Cortex of kidney (tissue), 1 donor: ENCODE results near the gene C12orf54.
"Not testable (repeated sequence)": the region's sequence is repeated elsewhere in the genome, so short reads cannot be mapped to it uniquely, and the experiment has no call there.

Experiments
- DNase-seq: peaks from one replicate; lab custom pipeline; 2025; lab: John Stamatoyannopoulos, UW

The C12orf54 gene

DNA sequence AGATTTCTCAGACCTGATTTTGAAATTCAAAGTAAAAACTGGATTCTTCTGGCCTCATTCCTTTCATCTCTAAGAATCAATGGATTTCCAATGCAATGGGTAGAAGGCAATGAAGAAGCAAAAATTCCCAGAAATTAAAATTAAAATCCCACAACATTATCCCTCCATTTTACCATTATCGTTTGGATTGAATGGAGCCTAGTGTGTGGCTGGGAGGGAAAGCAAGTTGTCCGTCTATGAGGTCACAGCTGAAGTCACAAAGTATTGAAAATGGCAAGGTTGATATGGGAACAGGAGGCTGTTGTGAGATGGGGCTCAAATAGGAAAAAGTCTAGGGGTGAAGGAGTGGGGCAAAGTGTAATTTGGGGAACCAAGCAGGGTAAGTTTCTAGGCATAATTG is at the start of gene C12orf54:
Gene C12orf54 (plus strand): TSS at position 301 of the 400 bp plus-strand sequence. CDS start 799 bp downstream, outside the sequence.
- no peak for DNase-seq

DNA sequence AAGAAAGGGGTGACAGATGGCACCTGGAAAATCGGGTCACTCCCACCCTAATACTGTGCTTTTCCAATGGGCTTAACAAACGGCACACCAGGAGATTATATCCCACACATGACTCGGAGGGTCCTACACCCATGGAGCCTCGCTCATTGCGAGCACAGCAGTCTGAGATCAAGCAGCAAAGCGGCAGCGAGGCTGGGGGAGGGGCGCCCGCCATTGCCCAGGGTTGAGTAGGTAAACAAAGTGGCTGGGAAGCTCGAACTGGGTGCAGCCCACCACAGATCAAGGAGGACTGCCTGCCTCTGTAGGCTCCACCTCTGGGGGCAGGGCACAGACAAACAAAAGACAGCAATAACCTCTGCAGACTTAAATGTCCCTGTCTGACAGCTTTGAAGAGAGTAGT is 48.3 kb upstream of the C12orf54 start:
- DNase-seq: not testable (repeated sequence)

DNA sequence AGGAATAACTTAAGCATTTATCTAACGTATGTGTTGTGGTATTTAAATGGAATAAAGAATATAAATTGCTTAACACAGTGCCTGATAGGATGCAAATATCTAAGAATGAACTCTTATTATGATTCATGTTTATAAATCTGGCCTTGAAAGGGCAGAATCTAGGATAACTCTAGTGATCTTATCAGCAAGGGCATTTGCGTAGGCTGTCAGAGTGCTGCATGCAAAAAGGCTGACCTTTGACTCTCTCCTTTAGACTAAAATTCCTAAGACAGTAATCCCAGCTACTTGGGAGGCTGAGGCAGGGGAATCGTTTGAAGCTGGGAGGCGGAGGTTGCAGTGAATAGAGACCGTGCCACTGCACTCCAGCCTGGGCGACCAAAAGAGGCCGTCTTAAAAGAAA is 41.2 kb upstream of the C12orf54 start:
- no peak for DNase-seq

DNA sequence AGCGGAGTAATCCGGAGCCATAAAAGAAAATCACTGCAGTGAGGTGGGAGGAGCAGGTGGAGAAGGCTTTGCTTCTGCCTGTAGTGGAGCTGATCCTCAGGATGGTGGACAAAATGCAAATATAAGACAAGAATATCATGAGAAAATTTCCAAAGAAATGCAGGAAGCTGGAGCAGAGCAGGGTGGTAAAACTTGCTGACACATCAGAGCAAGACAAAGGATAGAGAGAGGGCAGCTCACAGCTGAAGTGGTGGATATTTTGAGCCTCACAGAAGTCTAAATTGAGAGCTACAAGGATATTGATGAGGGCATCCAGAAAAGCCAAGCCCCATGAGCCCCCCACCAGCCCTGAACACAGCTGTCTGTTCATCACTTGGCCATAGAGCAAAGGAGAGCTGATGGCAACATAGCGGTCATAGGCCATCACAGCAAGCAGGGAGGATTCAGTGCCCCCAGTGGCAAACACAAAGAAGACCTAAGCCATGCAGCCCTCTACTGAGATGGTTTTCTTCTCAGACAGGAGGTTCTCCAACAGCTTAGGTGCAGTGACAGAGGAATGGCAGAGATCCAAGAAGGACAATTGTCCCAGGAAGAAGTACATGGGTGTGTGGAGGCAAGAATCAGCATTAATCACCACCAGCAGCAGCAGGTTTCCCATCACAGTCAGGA is 40.0 kb upstream of the C12orf54 start:
- no peak for DNase-seq

DNA sequence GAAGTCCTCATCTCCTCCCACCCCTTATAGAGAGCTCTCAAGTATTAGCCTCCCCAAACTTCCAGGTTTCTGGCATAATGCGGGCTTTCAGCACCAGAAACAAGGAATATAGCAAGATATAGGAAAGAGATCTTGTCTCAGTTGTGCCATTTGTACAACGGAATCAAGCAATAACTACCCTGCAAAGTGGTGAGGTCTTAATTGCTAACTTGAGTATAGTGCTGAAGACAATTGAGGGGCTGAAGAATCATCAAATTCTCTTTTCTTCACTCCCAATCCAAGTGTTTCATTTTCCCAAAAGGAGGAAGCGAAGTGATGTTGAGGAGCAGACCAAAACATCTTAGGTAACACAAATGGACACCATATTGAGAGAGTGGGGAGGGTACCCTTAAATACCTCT is 36.8 kb upstream of the C12orf54 start:
- no peak for DNase-seq

DNA sequence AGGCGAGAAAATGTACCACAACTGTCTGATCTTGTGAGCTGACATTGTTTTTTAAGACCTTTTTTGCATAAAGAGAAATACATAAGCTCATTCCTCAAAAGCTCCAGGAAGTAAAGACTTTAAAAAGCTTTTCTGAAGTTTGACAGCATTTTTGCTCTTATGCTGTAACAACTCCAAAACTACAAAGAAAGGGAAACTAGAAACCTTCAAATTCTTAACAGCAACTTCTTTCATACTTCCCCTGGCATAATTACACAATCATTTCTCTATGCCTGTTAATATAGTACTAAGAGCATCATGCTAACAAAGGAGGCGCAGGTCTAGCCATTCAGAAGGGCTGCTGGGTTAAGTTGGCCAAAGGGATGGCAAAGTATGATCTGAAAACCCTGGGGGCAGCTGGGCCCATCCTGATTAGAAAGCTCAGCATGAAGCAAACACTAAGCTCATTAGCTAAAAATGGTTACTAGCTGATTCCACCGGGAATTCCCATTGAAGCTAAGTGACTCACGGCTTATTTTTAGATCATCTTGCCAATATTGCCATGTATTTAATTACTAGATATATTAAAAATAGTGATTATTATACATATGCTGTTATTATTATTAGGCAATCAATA is 36.0 kb upstream of the C12orf54 start:
- DNase-seq: no peak

DNA sequence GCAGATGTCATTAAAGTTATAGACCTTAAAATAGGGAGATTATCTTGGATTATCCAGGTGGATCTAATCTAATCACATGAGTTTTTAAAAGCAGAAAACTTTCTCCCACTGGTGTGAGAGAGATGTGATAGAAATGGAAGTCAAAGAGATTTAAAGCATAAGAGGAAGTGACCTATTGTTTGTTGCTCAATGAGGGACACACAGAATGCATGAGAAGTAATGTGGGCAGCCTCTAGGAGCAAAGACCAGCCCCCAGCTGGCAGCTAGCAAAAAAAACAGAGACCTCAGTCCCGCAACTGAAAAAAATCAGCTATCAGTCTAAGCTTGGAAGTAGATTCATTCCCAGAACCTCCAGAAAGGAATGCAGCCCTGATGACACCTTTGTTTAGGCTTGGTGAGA is 34.5 kb upstream of the C12orf54 start:
- DNase-seq: no peak

DNA sequence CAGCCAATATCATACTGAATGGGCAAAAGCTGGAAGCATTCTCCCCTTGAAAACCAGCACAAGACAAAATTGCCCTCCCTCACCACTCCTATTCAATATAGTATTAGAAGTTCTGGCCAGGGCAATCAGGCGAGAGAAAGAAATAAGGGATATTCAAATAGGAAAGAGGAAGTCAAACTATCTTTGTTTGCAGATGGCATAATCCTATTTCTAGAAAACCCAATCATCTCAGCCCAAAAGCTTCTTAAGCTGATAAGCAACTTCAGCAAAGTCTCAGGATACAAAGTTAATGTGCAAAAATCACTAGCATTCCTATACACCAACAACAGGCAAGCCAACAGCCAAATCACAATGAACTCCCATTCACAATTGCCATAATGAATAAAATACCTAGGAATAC is 30.9 kb upstream of the C12orf54 start:
- no peak for DNase-seq

DNA sequence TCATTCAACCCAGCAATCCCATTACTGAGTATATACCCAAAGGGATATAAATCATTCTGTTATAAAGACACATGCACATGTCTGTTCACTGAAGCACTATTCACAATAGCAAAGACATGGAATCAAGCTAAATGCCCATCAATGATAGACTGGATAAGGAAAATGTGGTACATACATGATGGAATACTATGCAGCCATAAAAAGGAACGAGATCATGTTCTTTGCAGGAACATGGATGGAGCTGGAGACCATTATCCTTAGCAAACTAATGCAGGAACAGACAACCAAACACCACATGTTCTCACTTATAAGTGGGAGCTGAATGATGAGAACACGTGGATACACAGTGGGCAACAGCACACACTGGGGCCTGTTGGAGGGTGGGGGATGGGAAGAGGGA is 29.3 kb upstream of the C12orf54 start:
- not testable (repeated sequence) for DNase-seq

DNA sequence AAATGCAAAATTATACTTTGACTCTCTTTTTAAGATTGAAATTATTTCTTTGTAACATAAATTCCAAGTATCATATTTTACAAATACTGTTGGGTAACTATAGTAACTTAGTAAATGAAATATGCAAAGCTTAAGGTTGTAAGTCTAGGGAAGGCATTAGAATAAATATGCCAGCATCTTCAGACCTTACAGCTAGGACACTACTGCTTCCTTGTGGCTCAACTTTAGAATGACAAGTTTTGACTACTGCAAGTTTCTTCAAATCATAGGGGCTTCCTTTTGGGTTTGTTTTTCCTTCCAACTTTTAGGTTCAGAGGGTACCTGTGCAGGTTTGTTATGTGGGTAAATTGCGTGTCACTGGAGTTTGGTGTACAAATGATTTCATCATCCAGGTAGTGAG is 27.6 kb upstream of the C12orf54 start:
- no peak for DNase-seq

DNA sequence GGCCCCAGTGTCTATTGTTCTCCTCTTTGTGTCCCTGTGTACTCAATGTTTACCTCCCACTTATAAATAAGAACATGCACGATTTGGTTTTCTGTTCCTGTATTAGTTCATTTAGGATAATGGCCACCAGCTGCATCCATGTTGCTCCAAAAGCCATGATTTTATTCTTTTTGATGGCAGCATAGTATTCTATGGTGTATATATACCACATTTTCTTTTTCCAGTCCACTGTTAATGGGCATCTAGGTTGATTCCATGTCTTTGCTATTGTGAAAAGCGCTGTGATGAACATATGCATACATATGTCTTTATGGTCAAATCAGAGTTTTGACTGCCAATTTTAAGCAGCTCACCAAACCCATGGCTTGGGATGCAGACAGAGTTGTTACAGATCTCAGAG is 27.2 kb upstream of the C12orf54 start:
- no peak for DNase-seq

DNA sequence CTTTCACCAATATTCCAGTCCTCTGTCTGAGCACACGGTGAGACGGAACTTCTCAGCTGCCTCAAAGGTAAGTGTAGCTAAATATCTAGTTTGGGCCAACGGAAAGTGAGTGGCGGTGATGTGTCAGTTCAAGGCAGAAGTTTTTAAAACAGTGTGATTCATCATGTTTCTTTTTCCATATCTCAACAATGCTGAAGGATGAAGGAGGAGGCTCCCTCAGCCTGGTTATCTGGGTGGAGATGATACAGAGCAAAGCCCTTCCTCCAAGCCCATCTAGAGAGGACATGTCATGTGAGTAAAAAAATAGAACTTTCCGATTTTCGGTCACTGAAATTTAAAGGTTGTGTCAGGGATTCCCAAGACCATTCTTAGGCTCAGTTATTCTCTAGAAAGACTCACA is 23.0 kb upstream of the C12orf54 start:
- DNase-seq: no peak

DNA sequence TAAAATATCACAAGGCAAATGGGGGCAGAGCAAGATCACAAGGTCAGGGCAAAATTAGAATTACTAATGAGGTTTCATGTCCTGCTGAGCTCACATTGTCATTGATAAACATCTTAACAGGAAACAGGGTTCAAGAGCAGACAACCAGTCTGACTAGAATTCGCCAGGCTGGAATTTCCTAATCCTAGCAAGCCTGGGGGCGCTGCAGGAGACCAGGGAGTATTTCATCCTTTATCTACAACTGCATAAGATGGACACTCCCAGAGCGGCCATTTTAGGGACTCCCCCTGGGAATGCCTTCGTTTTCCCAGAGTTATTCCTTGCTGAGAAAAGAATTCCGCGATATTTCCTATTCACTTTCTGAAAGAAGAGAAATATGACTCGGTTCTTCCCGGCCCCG is 13.3 kb upstream of the C12orf54 start:
- DNase-seq: not testable (repeated sequence)

DNA sequence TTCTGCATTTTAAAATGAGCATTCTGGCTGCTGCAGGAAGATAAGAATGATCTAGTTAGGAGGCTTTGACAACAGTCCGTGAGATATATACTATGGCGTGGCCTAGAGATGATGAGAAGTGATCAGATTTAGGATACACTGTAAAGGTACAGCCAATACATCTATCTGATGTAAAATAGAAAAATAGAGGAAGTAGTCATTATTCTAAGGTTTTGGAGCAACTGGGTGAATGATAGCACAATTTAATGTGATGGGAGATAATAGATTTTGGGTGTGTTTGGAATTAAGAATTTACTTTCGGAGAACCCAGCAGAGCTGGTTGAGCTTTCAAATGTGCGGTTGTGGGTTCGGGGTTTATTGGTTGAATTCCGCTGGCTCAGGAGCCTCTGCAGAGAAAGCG is 10.0 kb upstream of the C12orf54 start, which contains the start of gene ANP32D:
Gene ANP32D (plus strand): TSS at position 301 of the 400 bp plus-strand sequence. CDS start 106 bp downstream, outside the sequence.
- no peak for DNase-seq

DNA sequence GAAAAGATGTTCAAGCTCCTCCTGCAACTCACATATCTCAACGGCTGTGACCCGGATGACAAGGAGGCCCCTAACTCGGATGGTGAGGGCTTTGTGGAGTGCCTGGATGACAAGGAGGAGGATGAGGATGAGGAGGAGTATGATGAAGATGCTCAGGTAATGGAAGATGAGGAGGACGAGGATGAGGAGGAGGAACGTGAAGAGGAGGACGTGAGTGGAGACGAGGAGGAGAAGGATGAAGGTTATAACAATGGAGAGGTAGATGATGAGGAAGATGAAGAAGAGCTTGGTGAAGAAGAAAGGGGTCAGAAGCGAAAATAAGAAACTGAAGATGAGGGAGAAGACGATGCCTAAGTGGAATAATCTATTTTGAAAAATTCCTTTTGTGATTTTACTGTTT is 9.2 kb upstream of the C12orf54 start:
- DNase-seq: no peak

DNA sequence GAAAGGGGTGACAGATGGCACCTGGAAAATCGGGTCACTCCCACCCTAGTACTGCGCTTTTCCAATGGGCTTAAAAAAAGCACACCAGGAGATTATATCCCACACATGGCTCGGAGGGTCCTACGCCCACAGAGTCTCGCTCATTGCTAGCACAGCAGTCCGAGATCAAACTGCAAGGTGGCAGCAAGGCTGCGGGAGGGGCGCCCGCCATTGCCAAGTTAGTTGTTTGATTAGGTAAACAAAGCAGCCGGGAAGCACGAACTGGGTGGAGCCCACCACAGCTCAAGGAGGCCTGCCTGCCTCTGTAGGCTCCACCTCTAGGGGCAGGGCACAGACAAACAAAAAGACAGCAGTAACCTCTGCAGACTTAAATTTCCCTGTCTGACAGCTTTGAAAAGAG is 7.8 kb upstream of the C12orf54 start:
- not testable (repeated sequence) for DNase-seq

DNA sequence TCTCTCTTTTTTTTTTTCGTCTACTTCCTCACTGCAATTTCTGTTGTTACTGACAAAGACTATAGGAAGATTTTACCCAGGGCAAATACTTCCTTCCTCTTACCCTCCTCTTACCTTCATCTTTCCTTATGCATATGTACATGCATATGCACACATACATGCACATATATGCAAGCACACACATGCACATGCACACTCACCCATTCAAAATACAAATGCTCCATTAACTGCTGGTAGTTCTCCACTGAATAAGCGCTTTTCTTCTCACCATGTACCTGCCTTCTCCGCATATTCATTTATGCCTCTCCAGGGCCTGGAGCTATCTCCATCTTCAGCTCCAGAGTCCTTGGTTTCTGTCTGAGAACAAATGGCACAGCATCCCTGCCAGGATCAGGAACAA is 632 bp downstream of the C12orf54 start:
- DNase-seq: no peak

DNA sequence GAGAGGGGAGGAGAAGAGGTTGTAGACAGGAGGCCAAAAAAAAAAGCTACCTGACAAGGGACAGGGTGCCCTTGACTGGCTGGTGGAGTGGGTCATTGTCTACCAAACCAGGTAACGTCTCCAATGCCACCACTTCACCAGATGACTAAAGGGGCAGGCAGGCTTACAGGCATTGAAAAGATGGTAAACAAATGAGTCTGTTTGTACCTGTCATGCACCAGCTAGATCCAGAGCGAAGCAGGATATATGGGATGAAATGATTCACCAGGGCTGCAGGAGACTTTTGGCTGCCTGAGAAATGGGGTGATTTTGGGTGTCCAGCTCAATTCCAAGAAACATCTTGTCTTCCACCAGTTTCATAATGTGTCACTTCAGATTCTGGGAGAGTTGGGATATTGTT is 4.0 kb downstream of the C12orf54 start:
- no peak for DNase-seq

DNA sequence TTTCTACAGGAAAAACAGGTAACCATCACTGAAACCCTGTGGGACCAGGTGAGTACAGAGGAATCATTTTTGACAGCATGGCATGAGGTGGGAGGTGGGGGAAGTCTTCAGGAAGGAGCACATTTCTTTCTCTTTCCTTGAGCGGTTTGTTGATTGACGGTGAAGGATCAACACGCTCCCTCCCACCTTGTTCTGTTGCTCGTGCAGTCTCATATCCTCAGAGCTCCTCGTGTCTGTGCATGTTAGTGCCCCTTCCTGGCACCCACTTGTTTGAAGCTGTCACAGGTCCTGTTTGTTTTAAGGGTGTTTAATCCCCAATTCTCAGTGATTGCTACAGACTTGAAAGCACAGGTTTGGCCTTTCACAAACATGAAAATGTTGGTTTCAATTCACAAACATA is 4.4 kb downstream of the C12orf54 start:
- DNase-seq: no peak

DNA sequence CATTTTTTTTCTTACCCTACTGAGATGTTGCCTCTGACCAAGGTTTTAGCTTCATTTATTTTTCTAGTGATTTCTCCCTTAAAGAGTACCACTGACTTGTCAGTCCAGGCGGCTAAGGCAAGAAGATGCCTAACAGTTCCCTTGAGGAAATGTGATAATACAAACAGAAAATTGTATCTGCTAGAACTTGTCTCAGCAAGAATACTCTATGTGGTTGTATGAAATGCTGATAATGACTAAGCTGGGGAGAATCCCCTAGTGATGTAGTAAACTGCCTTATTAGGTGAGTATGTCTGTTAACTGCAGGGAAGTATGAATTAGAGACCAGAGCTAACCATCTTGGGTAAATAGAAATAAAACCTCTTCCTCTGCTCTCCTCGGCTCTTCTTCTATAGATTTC is 6.7 kb downstream of the C12orf54 start:
- no peak for DNase-seq

DNA sequence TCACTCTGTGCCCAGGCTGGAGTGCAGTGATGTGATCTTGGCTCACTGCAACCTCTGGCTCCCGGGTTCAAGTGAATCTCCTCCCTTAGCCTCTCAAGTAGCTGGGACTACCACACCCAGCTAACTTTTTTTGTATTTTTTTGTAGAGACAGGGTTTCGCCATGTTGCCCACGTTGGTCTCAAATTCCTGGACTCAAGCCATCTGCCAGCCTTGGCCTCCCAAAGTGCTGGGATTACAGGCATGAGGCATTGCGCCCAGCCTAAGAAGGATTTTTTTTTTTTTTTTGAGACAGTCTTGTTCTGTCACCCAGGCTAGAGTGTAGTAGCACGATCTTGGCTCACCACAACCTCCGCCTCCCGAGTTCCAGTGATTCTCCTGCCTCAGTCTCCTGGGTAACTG is 7.2 kb downstream of the C12orf54 start:
- DNase-seq: not testable (repeated sequence)

DNA sequence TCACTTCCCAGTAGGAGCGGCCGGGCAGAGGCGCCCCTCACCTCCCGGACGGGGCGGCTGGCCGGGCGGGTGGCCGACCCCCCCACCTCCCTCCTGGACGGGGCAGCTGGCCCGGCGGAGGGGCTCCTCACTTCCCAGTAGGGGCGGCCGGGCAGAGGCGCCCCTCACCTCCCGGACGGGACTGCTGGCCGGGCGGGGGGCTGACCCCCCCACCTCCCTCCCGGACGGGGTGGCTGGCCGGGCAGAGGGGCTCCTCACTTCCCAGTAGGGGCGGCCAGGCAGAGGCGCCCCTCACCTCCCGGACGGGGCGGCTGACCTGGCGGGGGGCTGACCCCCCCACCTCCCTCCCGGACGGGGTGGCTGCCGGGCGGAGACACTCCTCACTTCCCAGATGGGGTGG is 18.0 kb downstream of the C12orf54 start:
- not testable (repeated sequence) for DNase-seq

DNA sequence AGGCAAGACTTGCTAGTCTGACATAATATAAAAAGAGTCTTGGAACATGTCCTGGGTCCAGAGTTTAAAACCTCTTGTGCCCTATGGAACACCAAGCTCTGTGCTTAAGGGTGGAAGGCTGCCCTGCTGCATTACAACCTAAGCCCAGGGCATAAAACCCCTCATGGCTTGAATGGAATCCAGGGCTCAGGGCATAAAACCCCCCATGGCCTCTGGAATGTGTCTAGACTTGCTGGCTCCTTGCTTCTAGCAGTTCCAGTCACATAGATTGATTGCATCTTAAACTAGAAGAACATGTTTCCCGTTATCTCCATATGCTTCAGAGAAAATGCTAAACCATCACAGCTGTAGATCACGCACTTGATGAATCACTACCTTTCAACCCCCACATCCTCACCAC is 24.5 kb downstream of the C12orf54 start:
- DNase-seq: not testable (repeated sequence)

DNA sequence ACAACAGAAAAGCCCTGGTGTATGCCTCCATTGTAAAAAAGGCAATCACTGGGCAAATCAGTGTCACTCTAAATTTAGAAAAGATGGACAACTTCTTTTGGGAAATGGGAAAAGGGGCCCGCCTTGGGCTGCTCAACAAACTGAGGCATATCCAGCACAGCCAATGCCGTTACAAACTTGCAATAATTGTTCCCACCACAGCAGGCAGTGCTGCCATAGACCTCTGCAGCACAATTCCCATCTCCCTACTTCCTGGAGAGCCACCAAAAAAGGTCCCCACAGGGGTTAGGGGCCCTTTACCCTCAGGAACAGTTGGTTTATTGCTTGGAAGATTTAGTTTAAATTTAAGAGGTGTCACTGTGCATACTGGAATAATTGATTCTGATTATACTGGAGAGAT is 26.7 kb downstream of the C12orf54 start:
- no peak for DNase-seq
